RWPE2 (cell line): Measurements from ENCODE around the gene PLCB1.

Experiments used
- ATAC-seq: fragments of 200-7000 bp; cut with Tn5 transposase; 3 replicates; pipeline ENCODE4 v1.9.1; 2021; ENCODE audit warnings: low read depth
- DNase-seq: peaks from one replicate; pipeline ENCODE4 v3.0.0-alpha.2; 2020; ENCODE audit warnings: low spot score
- H3K27ac ChIP-seq: fragments of 450-650 bp; 2 replicates; pipeline ENCODE4 v1.5.1; 2017; ENCODE audit warnings: mild to moderate bottlenecking; ENCODE audit not compliant: poor library complexity, severe bottlenecking
- H3K27me3 ChIP-seq: fragments of 250-450 bp; sonication (Bioruptor Pico); 2 replicates; pipeline ENCODE4 v1.5.1; 2021; ENCODE audit warnings: mild to moderate bottlenecking, moderate library complexity; ENCODE audit not compliant: insufficient read depth, poor library complexity, severe bottlenecking
- H3K36me3 ChIP-seq: fragments of 250-450 bp; sonication (Bioruptor Pico); 2 replicates; pipeline ENCODE4 v1.5.1; 2020; ENCODE audit warnings: low read depth, mild to moderate bottlenecking, moderate library complexity
- H3K4me1 ChIP-seq: fragments of 250-450 bp; sonication (Bioruptor Pico); 2 replicates; pipeline ENCODE4 v1.5.1; 2021; ENCODE audit warnings: mild to moderate bottlenecking, moderate library complexity; ENCODE audit not compliant: insufficient read depth, poor library complexity, severe bottlenecking
- H3K4me3 ChIP-seq: fragments of 250-450 bp; sonication (Bioruptor Pico); 2 replicates; pipeline ENCODE4 v1.5.1; 2021; ENCODE audit warnings: mild to moderate bottlenecking, moderate library complexity; ENCODE audit not compliant: severe bottlenecking
- H3K9me3 ChIP-seq: fragments of 250-450 bp; sonication (Bioruptor Pico); 2 replicates; pipeline ENCODE4 v1.5.1; 2021; ENCODE audit warnings: mild to moderate bottlenecking, moderate library complexity; ENCODE audit not compliant: severe bottlenecking
- TF ChIP-seq, protein P1 (sequence below): fragments of 450-650 bp; IDR thresholded peaks from one replicate; pipeline ENCODE4 v1.5.1; 2017; ENCODE audit warnings: mild to moderate bottlenecking, moderate library complexity; ENCODE audit not compliant: poor library complexity, severe bottlenecking

PLCB1 gene

GRCh38 chr20:8303651-8304050 lies 171.6 kb downstream of the PLCB1 start:
- ATAC-seq (no peak), DNase-seq (no peak)
- no peaks in the 10 kb centered on the region for H3K9me3 ChIP-seq

GRCh38 chr20:8304124-8304816 lies 172.2 kb downstream of the PLCB1 start:
- TF ChIP-seq, protein P1, sequence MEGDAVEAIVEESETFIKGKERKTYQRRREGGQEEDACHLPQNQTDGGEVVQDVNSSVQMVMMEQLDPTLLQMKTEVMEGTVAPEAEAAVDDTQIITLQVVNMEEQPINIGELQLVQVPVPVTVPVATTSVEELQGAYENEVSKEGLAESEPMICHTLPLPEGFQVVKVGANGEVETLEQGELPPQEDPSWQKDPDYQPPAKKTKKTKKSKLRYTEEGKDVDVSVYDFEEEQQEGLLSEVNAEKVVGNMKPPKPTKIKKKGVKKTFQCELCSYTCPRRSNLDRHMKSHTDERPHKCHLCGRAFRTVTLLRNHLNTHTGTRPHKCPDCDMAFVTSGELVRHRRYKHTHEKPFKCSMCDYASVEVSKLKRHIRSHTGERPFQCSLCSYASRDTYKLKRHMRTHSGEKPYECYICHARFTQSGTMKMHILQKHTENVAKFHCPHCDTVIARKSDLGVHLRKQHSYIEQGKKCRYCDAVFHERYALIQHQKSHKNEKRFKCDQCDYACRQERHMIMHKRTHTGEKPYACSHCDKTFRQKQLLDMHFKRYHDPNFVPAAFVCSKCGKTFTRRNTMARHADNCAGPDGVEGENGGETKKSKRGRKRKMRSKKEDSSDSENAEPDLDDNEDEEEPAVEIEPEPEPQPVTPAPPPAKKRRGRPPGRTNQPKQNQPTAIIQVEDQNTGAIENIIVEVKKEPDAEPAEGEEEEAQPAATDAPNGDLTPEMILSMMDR: no peak
- H3K27ac ChIP-seq: no peak overlapping the region
- H3K9me3 ChIP-seq: no peaks in the 10 kb centered on the region
- no peak for DNase-seq
- no peak for ATAC-seq
- no peak overlapping the region for H3K4me3 ChIP-seq
- H3K36me3 ChIP-seq: no peaks in the 10 kb centered on the region
- H3K4me1 ChIP-seq: no peaks in the 10 kb centered on the region
- no peaks in the 10 kb centered on the region for H3K27me3 ChIP-seq

More at GRCh38 chr20:8303651-8304050, 171.6 kb downstream of the PLCB1 start:
- Histone ChIP-seq H3K27ac (no peak overlapping the region), H3K36me3 (no peaks in the 10 kb centered on the region), H3K4me1 (no peaks in the 10 kb centered on the region), H3K4me3 (no peak overlapping the region), H3K27me3 (no peaks in the 10 kb centered on the region)
- TF ChIP-seq, protein P1: no peak

- peak; percentile 79; the same call in 2 of the 3 replicates for ATAC-seq
- Histone ChIP-seq H3K27me3 (no peaks in the 10 kb centered on the region), H3K4me1 (no peaks in the 10 kb centered on the region), H3K4me3 (no peak overlapping the region), H3K27ac (no peak overlapping the region), H3K36me3 (no peaks in the 10 kb centered on the region), H3K9me3 (no peaks in the 10 kb centered on the region)
- peak; percentile 47 for DNase-seq
- TF ChIP-seq, protein P1: peak; percentile 72
These were observed 173.4 kb downstream of the PLCB1 start for GRCh38 chr20:8305449-8305978.

GRCh38 chr20:8306937-8307336 lies 174.9 kb downstream of the PLCB1 start:
- no peak for DNase-seq
- Histone ChIP-seq H3K27me3 (no peaks in the 10 kb centered on the region), H3K4me1 (no peaks in the 10 kb centered on the region), H3K9me3 (no peaks in the 10 kb centered on the region), H3K27ac (no peak overlapping the region), H3K4me3 (no peak overlapping the region), H3K36me3 (no peaks in the 10 kb centered on the region)
- TF ChIP-seq, protein P1: no peak
- ATAC-seq: no peak

- TF ChIP-seq, protein P1: no peak
- DNase-seq (no peak), ATAC-seq (no peak)
- H3K36me3 ChIP-seq: no peaks in the 10 kb centered on the region
- H3K4me1 ChIP-seq: no peaks in the 10 kb centered on the region
- H3K9me3 ChIP-seq: no peaks in the 10 kb centered on the region
- no peak overlapping the region for H3K27ac ChIP-seq
- no peak overlapping the region for H3K4me3 ChIP-seq
- H3K27me3 ChIP-seq: no peaks in the 10 kb centered on the region
These were observed 177.6 kb downstream of the PLCB1 start for GRCh38 chr20:8309634-8310033.
